Panc1 (cell line): ENCODE data around the gene UGGT2. TPM values are rescaled to one million over a fixed set of nuclear protein-coding genes. Genes with fewer than 3 reads are reported as not detected.

Source experiments
- ATAC-seq: fragments of 200-7000 bp; cut with Tn5 transposase; 2 replicates; pipeline ENCODE4 v1.9.1; 2020; ENCODE audit warnings: mild to moderate bottlenecking, moderate library complexity
- BruUV-seq: library from RNA; stranded (reverse); fragments of 400-500 nt; replicated peaks from 2 replicates; lab custom pipeline; 2021; lab: Mats Ljungman, UMichigan
- CTCF ChIA-PET: fragments of 300-600 bp; sonication (Branson Sonifier 250); formaldehyde crosslinking; loops from one replicate; lab custom pipeline; 2022; ENCODE audit warnings: antibody characterized with exemption; lab: Charles Lee
- POLR2A ChIA-PET: fragments of 300-600 bp; sonication (Branson Sonifier 250); formaldehyde crosslinking; loops from one replicate; lab custom pipeline; 2022; ENCODE audit warnings: antibody characterized with exemption; lab: Charles Lee
- DNase-seq: peaks from one replicate; pipeline ENCODE4 v3.0.0-alpha.2; 2010; ENCODE audit warnings: low read depth, low spot score
- H3K27ac ChIP-seq: 2 replicates; pipeline ENCODE4 v1.5.1; 2011; ENCODE audit warnings: mild to moderate bottlenecking, low read length, inconsistent platforms
- H3K27me3 ChIP-seq: fragments of 200-500 bp; sonication (Bioruptor generic); 2 replicates; pipeline ENCODE4 v1.6.0; 2014; ENCODE audit warnings: low read length, inconsistent platforms; ENCODE audit not compliant: control insufficient read depth, insufficient read depth
- H3K36me3 ChIP-seq: fragments of 200-500 bp; sonication (Bioruptor generic); 2 replicates; pipeline ENCODE4 v1.5.1; 2014; ENCODE audit warnings: inconsistent platforms, mild to moderate bottlenecking, low read length, moderate library complexity; ENCODE audit not compliant: control insufficient read depth, insufficient read depth
- H3K4me1 ChIP-seq: 2 replicates; pipeline ENCODE4 v1.5.1; 2011; ENCODE audit warnings: inconsistent platforms, mild to moderate bottlenecking, low read length, moderate library complexity; ENCODE audit not compliant: control insufficient read depth, insufficient read depth
- H3K4me3 ChIP-seq, 2 experiments: 2 replicates each; pipeline ENCODE4 v1.5.1; 2011 to 2012; ENCODE audit warnings: low read depth in 2 of 2, low read length in 2 of 2, mild to moderate bottlenecking in 2 of 2, inconsistent platforms in 1 of 2, moderate library complexity in 1 of 2
- H3K9me3 ChIP-seq: fragments of 200-500 bp; sonication (Bioruptor generic); 2 replicates; pipeline ENCODE4 v1.5.1; 2014; ENCODE audit warnings: low read depth, mild to moderate bottlenecking, inconsistent platforms, low read length, moderate library complexity; ENCODE audit not compliant: control insufficient read depth, insufficient read depth
- POLR2AphosphoS5 ChIP-seq: IDR thresholded peaks from 2 replicates; pipeline ENCODE4 v1.6.1; 2012; ENCODE audit warnings: mild to moderate bottlenecking, low read depth, low read length, moderate library complexity
- REST ChIP-seq, 2 experiments: IDR thresholded peaks; 2 replicates each; pipeline ENCODE4 v1.6.1; 2011 to 2012; ENCODE audit warnings: low read depth in 2 of 2, control low read depth in 1 of 2, low read length in 1 of 2, mild to moderate bottlenecking in 1 of 2, moderate library complexity in 1 of 2; ENCODE audit not compliant: insufficient read depth in 1 of 2
- SIN3A ChIP-seq: IDR thresholded peaks from 2 replicates; pipeline ENCODE4 v1.6.1; 2012; ENCODE audit warnings: low read depth, mild to moderate bottlenecking, low read length, moderate library complexity, borderline replicate concordance; ENCODE audit not compliant: insufficient read depth
- TCF7L2 ChIP-seq: IDR thresholded peaks from 2 replicates; pipeline ENCODE4 v1.6.1; 2011; ENCODE audit warnings: mild to moderate bottlenecking, low read depth, low read length, inconsistent platforms
- in situ Hi-C: cut with HindIII; loops from 2 replicates; pipeline ENCODE4 v1.10.0; 2016; ENCODE audit warnings: low sequenced_read_pairs, low pct_unique_long_range_greater_than_20kb
- intact Hi-C: fragments of 100-400 bp; cut with micrococcal nuclease; formaldehyde crosslinking; loops from one replicate; pipeline ENCODE4 v1.10.0; 2022; ENCODE audit not compliant: unreplicated experiment
- total RNA-seq: library from RNA; stranded (reverse); gene quantifications from one replicate; pipeline ENCODE4 v1.2.1, GENCODE V29; 2021; ENCODE audit not compliant: unreplicated experiment
- TF ChIP-seq, protein P1 (sequence below): fragments of 450-650 bp; IDR thresholded peaks from 2 replicates; pipeline ENCODE4 v1.5.1; 2017; ENCODE audit warnings: mild to moderate bottlenecking

Gene UGGT2
- total RNA-seq, 1 experiment from 2014 or later: 22.9 TPM

GRCh38 chr13:96036515-96036914 is 16.7 kb downstream of the UGGT2 start:
- intact Hi-C loops: no loop called here
- ATAC-seq (no peak), DNase-seq (no peak)
- Histone ChIP-seq H3K9me3 (no peaks in the 10 kb centered on the region), H3K4me3 (no peak overlapping the region), H3K4me1 (no peaks in the 10 kb centered on the region), H3K27ac (no peak overlapping the region), H3K27me3 (no peaks in the 10 kb centered on the region), H3K36me3 (no peaks in the 10 kb centered on the region)
- ChIA-PET CTCF (no interaction called here), POLR2A (no interaction called here)
- TF ChIP-seq POLR2AphosphoS5 (no peak), TCF7L2 (no peak), REST (IDR thresholded peaks at IDR 0.05; ENCODE audit: insufficient read depth in 1 of 2, low read depth in 2 of 2, low read length in 1 of 2) (no peak), SIN3A (no peak)
- TF ChIP-seq, protein P1, sequence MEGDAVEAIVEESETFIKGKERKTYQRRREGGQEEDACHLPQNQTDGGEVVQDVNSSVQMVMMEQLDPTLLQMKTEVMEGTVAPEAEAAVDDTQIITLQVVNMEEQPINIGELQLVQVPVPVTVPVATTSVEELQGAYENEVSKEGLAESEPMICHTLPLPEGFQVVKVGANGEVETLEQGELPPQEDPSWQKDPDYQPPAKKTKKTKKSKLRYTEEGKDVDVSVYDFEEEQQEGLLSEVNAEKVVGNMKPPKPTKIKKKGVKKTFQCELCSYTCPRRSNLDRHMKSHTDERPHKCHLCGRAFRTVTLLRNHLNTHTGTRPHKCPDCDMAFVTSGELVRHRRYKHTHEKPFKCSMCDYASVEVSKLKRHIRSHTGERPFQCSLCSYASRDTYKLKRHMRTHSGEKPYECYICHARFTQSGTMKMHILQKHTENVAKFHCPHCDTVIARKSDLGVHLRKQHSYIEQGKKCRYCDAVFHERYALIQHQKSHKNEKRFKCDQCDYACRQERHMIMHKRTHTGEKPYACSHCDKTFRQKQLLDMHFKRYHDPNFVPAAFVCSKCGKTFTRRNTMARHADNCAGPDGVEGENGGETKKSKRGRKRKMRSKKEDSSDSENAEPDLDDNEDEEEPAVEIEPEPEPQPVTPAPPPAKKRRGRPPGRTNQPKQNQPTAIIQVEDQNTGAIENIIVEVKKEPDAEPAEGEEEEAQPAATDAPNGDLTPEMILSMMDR: no peak
- in situ Hi-C loops: no loop called here
- BruUV-seq: no TSS peak

- ATAC-seq (no peak), DNase-seq (no peak)
- TF ChIP-seq POLR2AphosphoS5 (no peak), REST (IDR thresholded peaks at IDR 0.05; ENCODE audit: insufficient read depth in 1 of 2, low read depth in 2 of 2, low read length in 1 of 2) (no peak), SIN3A (no peak), TCF7L2 (no peak)
- TF ChIP-seq, protein P1: no peak
- in situ Hi-C loops: no loop called here
- no peaks in the 10 kb centered on the region; the same call in 1 of the 2 replicates for H3K36me3 ChIP-seq
- no peak overlapping the region for H3K4me3 ChIP-seq
- CTCF ChIA-PET: no interaction called here
- no TSS peak for BruUV-seq
- no peaks in the 10 kb centered on the region for H3K4me1 ChIP-seq
- H3K9me3 ChIP-seq: no peaks in the 10 kb centered on the region
- no peaks in the 10 kb centered on the region for H3K27me3 ChIP-seq
- POLR2A ChIA-PET: interaction anchor here (0.7 kb wide), 1 partner anchor 27 kb away, joined by 3 read pairs; no protein-coding TSS in a partner anchor
- intact Hi-C loops: no loop called here
- H3K27ac ChIP-seq: no peak overlapping the region
Observed at GRCh38 chr13:96034662-96035061, 18.5 kb downstream of the UGGT2 start.
